Right lobe of liver (tissue), 6 donors: Measurements from ENCODE around the gene OARD1. TPM values are rescaled to one million over a fixed set of nuclear protein-coding genes. Genes with fewer than 3 reads are reported as not detected.

ENCODE experiments used
- ATAC-seq, 4 donors: fragments of 200-7000 bp; cut with Tn5 transposase; one replicate each; pipeline ENCODE4 v1.9.1; 2020; ENCODE audit warnings: mild to moderate bottlenecking in 4 of 4, moderate library complexity in 4 of 4
- DNase-seq, 3 donors: peaks; one replicate each; pipeline ENCODE4 v3.0.0-alpha.2; 2020
- H3K27ac ChIP-seq, 3 donors: fragments of 200-600 bp; one replicate each; pipeline ENCODE4 v1.8.0; 2022
- H3K27me3 ChIP-seq, 2 donors: fragments of 200-600 bp; one replicate each; pipeline ENCODE4 v1.8.0; 2022
- H3K36me3 ChIP-seq, 4 donors: fragments of 200-600 bp; sonication (generic) in 1 of 4; one replicate each; pipeline versions ENCODE4 v1.5.1 to v1.8.0; 2017 to 2022; ENCODE audit warnings: control low read depth in 1 of 4
- H3K4me1 ChIP-seq, 4 donors: fragments of 200-600 bp; sonication (generic) in 1 of 4; one replicate each; pipeline versions ENCODE4 v1.5.1 to v1.8.0; 2017 to 2022; ENCODE audit warnings: control low read depth in 1 of 4
- H3K4me3 ChIP-seq, 3 donors: fragments of 200-600 bp; one replicate each; pipeline ENCODE4 v1.8.0; 2022
- H3K9me3 ChIP-seq, 4 donors: fragments of 200-600 bp; sonication (generic) in 1 of 4; one replicate each; pipeline versions ENCODE4 v1.5.1 to v1.8.0; 2017 to 2022; ENCODE audit warnings: control low read depth in 1 of 4
- CTCF ChIP-seq, 4 donors: fragments of 200-600 bp in 3 of 4; fragments of 450-650 bp in 1 of 4; IDR thresholded peaks; one replicate each; pipeline versions ENCODE4 v1.5.1 to v1.8.0; 2016 to 2022; ENCODE audit warnings: antibody characterized with exemption in 4 of 4, mild to moderate bottlenecking in 2 of 4
- POLR2A ChIP-seq: fragments of 450-650 bp; IDR thresholded peaks from one replicate; pipeline ENCODE4 v1.6.1; 2017; ENCODE audit warnings: antibody characterized with exemption, mild to moderate bottlenecking
- WGBS: methylation state at CpG from one replicate; pipeline ENCODE4 v1.1.6; 2018; ENCODE audit warnings: low coverage, low lambda C conversion rate; ENCODE audit not compliant: insufficient coverage; ENCODE audit errors: missing lambda C conversion rate; 5-methylcytosine and 5-hydroxymethylcytosine counted together
- intact Hi-C, 2 donors: fragments of 100-400 bp; cut with DNase I; formaldehyde crosslinking; loops; one replicate each; pipeline versions ENCODE4 v1.11.2 to v1.14.1; 2022
- total RNA-seq, 6 experiments: library from RNA; depleted of rRNA in 2 of 6; stranded (reverse); fragments of >200 nt in 2 of 6; fragmentation: NEBNext Ultra II Directional in 3 of 6; extraction: Animal tissue kit (Norgen Biotek cat#: 25700) in 3 of 6; gene quantifications; one replicate each; pipeline versions ENCODE4 v1.1.0 to v1.2.4, GENCODE V29; 2016 to 2023
- donor health status: DM: no; HTN: yes; CAD: no.
- donor health status: DM: no; HTN: no; CAD: no.
- donor health status: DM: no; HTN: no; CAD: no.
- donor health status: DM: no; HTN: yes; CAD: no.
- donor health status: DM: no; HTN: yes; CAD: no.

Gene OARD1
- total RNA-seq, 6 experiments from 2014 or later = 14.8 to 26.2 (median 21.7) TPM

- peak overlapping the region; percentile 33 to 73 (median 73) for H3K27ac ChIP-seq
- ATAC-seq (peak; percentile 17 to 55 (median 52)), DNase-seq (no peak)
- no peaks in the 10 kb centered on the region for H3K36me3 ChIP-seq
- intact Hi-C loops = no loop called here
- no peaks in the 10 kb centered on the region for H3K27me3 ChIP-seq
- H3K9me3 ChIP-seq = no peaks in the 10 kb centered on the region
- 28% methylated on average over 5 of the region's 5 CpGs for WGBS
- TF ChIP-seq CTCF (IDR thresholded peaks at IDR 0.05) = no peak
- TF ChIP-seq POLR2A = no peak
- H3K4me3 ChIP-seq = no peak overlapping the region
- H3K4me1 ChIP-seq = peaks cover 0 to 34% (median 11%) of the 10 kb centered on the region in 4 donors
Observed at GRCh38 chr6:41045664-41046063, 26.5 kb downstream of the OARD1 start.

GRCh38 chr6:41043151-41043550 lies 29.0 kb downstream of the OARD1 start:
- WGBS = 92% methylated on average over 3 of the region's 3 CpGs
- Histone ChIP-seq H3K4me1 (peaks cover 0 to 57% (median 15%) of the 10 kb centered on the region in 4 donors), H3K27ac (no peak overlapping the region), H3K4me3 (no peak overlapping the region), H3K27me3 (no peaks in the 10 kb centered on the region), H3K9me3 (no peaks in the 10 kb centered on the region), H3K36me3 (no peaks in the 10 kb centered on the region)
- intact Hi-C loops = no loop called here
- ATAC-seq (no peak), DNase-seq (no peak)
- TF ChIP-seq POLR2A (no peak), CTCF (IDR thresholded peaks at IDR 0.05) (no peak)

- H3K4me1 ChIP-seq = peaks cover 0 to 64% (median 15%) of the 10 kb centered on the region in 4 donors
- no peak within 1 kb of the TSS for H3K4me3 ChIP-seq
- 96% methylated on average over 3 of the region's 10 CpGs for WGBS
- no peaks in the 10 kb centered on the region for H3K27me3 ChIP-seq
- intact Hi-C loops = no loop called here
- no peak for DNase-seq
- no peak for TF ChIP-seq CTCF (IDR thresholded peaks at IDR 0.05)
- no peak for TF ChIP-seq POLR2A
- H3K27ac ChIP-seq = peak within 1 kb of the TSS in 2 of 3 donors; percentile 69 to 82
- H3K9me3 ChIP-seq = no peaks in the 10 kb centered on the region
- no peaks in the 10 kb centered on the region for H3K36me3 ChIP-seq
- no peak for ATAC-seq
Observed at GRCh38 chr6:41042226-41043055, 29.7 kb downstream of the OARD1 start, which contains the start of gene TSPO2. TSPO2 (plus strand) TSS chr6:41042467; CDS start chr6:41042986, 519 bp downstream.

- WGBS = 83% methylated on average over 1 of the region's 1 CpG
- H3K4me1 ChIP-seq = peaks cover 0 to 64% (median 18%) of the 10 kb centered on the region in 4 donors
- intact Hi-C loops = no loop called here
- no peak overlapping the region for H3K4me3 ChIP-seq
- TF ChIP-seq POLR2A (no peak), CTCF (IDR thresholded peaks at IDR 0.05) (no peak)
- ATAC-seq (no peak), DNase-seq (no peak)
- no peaks in the 10 kb centered on the region for H3K9me3 ChIP-seq
- peak overlapping the region; percentile 68 to 82 (median 69) for H3K27ac ChIP-seq
- no peaks in the 10 kb centered on the region for H3K27me3 ChIP-seq
- H3K36me3 ChIP-seq = no peaks in the 10 kb centered on the region
Observed at GRCh38 chr6:41040940-41041536, 31.1 kb downstream of the OARD1 start.
